Stimulated activated CD8-positive, alpha-beta memory T cell treated with anti-CD3 and anti-CD28 coated beads, Interleukin-15, amount 100 ng/mL, for 4 hours (primary cell): ENCODE data around the gene EFNA4.

Experiments
- DNase-seq, 2 donors: peaks; one replicate each; pipeline ENCODE4 v3.0.0-alpha.2; 2020; ENCODE audit warnings: low read depth in 2 of 2

EFNA4 gene, protein sequence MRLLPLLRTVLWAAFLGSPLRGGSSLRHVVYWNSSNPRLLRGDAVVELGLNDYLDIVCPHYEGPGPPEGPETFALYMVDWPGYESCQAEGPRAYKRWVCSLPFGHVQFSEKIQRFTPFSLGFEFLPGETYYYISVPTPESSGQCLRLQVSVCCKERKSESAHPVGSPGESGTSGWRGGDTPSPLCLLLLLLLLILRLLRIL

DNA sequence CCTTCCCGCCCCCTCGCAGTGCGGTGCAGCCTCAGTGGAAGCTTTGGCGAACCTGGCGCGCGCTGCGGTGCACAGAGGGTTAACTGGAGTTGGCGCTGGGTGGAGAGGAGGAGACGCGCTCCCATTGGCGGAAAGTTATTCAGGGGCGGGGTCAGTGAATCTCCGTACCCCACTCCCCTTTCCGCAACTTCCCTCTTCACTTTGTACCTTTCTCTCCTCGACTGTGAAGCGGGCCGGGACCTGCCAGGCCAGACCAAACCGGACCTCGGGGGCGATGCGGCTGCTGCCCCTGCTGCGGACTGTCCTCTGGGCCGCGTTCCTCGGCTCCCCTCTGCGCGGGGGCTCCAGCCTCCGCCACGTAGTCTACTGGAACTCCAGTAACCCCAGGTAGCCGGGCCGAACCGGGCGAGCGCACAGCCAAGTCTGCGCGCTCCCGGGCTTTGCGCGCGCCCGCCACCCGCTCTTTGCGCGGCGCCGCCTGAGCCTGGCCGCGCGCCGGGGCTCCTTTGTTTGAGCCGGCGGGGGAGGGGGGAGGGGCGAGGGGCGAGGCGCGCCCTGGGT lies at the start of gene EFNA4:
EFNA4 (plus strand) TSS at position 191 of the 561 bp plus-strand sequence; CDS start at position 275, 84 bp downstream.
- peak; percentile 55 to 60 for DNase-seq

- DNase-seq, result no peak
These were observed 48.6 kb upstream of the EFNA4 start for GRCh38 chr1:155014709-155015508.

- no peak for DNase-seq
These were observed 47.9 kb upstream of the EFNA4 start for GRCh38 chr1:155015527-155016230.

- DNase-seq, result no peak
These were observed 47.2 kb upstream of the EFNA4 start for GRCh38 chr1:155016231-155016831.

DNA sequence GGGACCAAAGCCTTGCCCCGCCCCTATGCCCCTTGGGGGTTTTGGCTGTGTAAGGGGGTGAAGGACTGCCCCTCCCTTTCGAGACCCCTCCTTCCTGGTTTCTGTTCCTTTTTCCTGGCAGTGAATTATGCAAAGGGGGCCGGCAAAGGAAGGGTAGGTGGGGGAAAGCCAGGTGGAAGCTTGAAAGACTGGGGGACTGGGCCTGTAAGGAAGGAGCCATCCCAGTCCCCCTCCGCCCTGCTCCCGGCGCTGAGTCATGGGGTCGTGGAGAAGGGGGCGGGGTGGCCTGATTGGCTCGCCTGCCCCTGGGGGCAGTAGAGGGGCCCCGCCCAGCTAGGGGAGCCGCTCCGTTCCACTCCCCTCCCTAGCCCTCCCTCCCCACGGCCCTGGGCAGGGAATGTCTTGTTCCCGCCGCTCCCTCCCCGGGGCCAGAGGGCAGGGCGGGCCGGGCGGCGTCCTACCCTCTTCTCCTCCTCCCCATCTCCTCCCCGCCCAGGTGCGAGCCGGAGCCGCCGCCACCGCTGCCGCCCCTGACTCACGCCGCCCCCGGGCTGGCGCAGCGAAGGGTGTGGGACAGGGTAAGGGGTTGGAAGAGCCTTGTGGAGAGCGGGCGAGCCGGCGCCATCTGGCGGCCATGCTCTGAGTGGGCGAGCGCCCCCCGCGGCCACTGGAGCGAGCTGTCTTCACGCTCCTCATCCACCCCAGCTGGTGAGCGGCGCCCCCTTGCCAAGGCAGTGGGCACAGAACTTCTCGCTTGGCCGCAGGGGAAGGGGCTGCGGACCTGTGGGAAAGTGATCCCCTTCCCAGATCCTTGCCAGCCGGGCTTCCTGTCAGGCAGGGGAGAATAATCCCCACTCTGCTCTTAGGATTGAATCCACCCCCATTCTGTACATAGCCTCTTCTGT lies 46.2 kb upstream of the EFNA4 start:
- DNase-seq, result peak; percentile 85 to 87

- no peak for DNase-seq
These were observed 45.6 kb upstream of the EFNA4 start for GRCh38 chr1:155017946-155018316.

DNA sequence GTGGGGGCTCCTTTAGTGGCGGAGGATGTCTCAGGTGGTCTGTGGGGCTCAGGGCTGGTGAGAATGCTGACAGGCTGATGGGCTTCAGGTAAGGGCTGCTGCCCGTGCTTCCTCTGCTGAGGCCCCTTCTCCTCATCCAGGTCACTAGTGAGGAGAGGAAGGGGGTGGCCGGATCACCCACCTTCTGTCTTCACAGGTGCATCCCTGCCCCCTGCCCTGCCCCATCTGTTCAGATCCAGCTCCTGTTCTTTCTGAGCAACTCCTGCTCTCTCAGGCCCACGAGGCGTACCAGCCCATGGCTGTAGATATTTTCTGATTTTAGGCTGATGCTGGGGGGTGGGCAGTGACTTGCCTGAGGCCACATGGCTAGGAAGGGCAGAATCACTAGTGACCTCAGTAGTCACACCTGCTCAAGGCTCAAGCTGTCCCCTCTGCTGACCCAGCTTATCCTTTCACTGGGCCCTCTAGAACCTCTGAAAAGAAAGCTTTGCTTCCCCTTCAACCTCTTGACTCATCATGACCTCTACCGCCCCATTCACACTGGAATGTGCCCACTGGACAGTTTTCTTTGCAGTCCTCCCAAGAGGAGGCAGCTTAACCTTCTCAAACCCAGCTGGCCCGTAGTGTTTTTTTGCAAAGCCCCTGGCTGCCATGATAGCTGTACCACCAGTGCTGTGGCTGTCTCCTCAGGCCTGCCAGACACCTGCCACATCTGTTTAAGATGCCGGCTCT lies 44.8 kb upstream of the EFNA4 start:
- no peak for DNase-seq

GRCh38 chr1:155019377-155020245 lies 43.9 kb upstream of the EFNA4 start:
- no peak for DNase-seq

GRCh38 chr1:155022136-155022926 lies 41.2 kb upstream of the EFNA4 start:
- no peak for DNase-seq

GRCh38 chr1:155022927-155023236 lies 40.7 kb upstream of the EFNA4 start:
- DNase-seq, result no peak

GRCh38 chr1:155023627-155024026 lies 39.9 kb upstream of the EFNA4 start:
- DNase-seq, result no peak

DNA sequence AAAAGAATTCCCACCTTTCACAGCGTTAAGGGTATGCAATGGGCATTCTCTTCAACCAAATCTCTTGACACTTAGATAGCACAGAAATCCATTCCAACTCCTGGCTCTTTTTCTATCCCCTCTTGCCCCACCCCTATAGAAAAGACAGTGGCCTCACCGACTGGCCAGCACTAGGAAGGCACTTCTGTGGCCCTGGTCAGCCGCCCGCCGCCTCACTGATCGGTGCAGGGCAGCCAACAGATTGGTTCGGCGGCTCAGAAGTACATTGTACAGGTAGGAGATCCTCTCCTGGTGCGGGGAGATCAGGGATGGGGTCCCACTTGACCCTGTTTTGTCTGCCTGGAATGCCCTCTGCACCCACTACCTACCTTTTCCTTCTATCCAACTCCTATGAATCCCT lies 39.2 kb upstream of the EFNA4 start:
- DNase-seq, result no peak

- no peak for DNase-seq
These were observed 37.4 kb upstream of the EFNA4 start for GRCh38 chr1:155026154-155026553.

DNA sequence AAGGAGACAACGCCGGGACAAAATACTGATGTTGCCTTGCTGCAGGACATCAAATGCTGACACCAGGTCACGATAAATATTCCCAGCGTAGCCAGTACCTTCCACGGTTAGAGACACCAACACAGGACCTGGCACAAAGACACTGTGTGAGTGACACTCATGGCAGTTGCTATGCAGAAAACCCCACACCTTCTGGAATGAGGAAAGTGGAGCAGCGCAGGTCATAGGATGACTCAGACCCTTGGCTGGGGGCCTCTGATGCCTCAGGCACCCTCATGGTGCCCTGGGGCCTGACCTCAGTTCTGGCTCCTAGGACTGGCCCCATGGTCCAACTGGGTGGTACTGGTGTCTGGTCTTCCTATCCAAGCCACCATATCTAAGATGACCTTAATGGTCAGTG lies 37.0 kb upstream of the EFNA4 start:
- DNase-seq, result no peak

GRCh38 chr1:155029513-155030242 lies 33.9 kb upstream of the EFNA4 start:
- no peak for DNase-seq

DNA sequence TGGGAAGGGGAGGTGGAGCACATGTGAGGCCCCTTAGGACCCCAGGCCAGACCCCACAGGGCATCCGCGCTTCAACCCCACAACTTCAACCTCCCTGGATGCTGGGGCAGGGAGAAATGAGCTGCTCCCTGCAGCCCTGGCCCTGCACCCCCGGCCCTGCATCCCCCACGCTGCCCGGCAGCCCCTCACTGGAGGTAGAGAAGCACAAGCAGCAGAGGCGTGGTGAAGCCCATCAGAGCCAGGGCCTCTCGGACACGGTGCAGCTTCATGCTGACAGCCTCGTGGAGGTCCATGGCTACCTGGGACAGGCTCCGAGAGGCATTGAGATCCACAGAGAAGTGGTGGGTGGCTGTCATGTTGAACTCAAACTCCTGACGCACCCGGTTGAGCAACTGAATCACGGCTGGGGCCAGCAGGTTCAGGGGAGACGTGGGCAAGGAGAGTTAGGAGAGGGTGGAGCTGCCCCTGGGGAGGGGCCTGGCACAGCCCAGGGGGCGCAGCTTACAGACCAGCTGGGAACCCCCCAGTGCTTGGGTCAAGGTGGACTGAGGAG lies 33.2 kb upstream of the EFNA4 start:
- no peak for DNase-seq

DNA sequence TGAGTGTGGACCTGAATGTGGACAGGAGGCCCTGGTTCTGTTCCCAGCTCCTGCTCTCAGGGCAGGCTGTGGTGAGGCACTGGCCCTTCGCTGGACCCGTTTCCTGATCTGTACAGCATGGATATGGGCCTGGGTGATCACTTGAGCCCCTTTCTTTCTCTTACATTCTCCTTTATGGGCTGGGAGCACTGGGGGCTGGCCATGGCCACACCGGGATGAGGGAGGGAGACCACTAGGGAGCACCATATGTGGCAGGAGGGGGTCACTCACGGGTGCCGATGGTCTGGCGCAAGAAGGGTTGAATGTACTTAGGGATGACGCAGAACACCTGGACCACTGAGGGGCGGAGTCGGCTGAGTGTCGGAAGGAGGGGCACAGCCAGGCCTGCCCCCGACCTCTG lies 32.6 kb upstream of the EFNA4 start:
- no peak for DNase-seq

DNA sequence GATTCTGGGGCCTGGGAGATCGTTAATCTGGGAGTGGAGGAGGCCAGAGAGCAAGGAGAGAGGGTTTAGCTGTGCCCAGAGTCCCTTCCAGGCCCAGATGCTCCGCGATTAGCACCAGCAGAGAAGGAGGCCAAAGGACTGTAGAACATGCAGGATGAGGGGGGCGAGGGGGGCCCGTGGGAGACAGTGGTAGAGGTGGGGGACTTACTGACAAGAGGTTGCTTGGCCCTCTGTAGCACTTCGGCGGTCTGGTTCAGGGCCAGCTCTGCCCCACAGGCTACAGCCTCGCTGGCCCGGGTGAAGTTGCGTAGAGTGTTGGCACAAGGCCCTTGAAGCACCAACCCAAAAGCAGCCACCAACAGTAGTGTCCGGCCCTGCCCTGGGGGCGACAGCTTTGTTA lies 30.7 kb upstream of the EFNA4 start:
- no peak for DNase-seq
